ENCODE measurements around the gene AK4. TPM values are rescaled to one million over a fixed set of nuclear protein-coding genes. Genes with fewer than 3 reads are reported as not detected.

Gene AK4
- polyA plus RNA-seq, 3 donors = 4.3 to 9.9 (median 6.7) TPM

GRCh38 chr1:65266476-65266875 lies 118.5 kb downstream of the AK4 start:
- no peak overlapping the region for H3K27ac Mint-ChIP-seq
- no peak for TF ChIP-seq CTCF (IDR thresholded peaks at IDR 0.05)
- H3K4me2 ChIP-seq (replicated peaks; ENCODE audit: extremely low read depth, low read length, poor library complexity, severe bottlenecking) = peak overlapping the region; percentile 84
- no peak overlapping the region for H2AFZ ChIP-seq (ENCODE audit: insufficient read depth, low read depth, low read length, poor library complexity, severe bottlenecking)
- no peaks in the 10 kb centered on the region for H3K9me3 ChIP-seq (replicated peaks in 1 of 2; ENCODE audit: control insufficient read depth in 1 of 2, insufficient read depth in 1 of 2, low read length in 2 of 2)
- H3K4me3 Mint-ChIP-seq = peak overlapping the region; percentile 2 to 89
- no peaks in the 10 kb centered on the region for H3K36me3 ChIP-seq (replicated peaks in 1 of 2; ENCODE audit: control insufficient read depth in 1 of 2, insufficient read depth in 2 of 2, low read length in 2 of 2)
- no CpG with 5 or more reads among the region's 1 CpG for WGBS (ENCODE audit: insufficient coverage)
- peaks cover 12 to 31% of the 10 kb centered on the region in 2 donors for H3K27me3 ChIP-seq (ENCODE audit: control insufficient read depth in 2 of 2, insufficient read depth in 2 of 2, low read length in 2 of 2)
- peaks cover 17 to 22% of the 10 kb centered on the region in 2 donors for H3K4me1 ChIP-seq (ENCODE audit: control insufficient read depth in 1 of 2, insufficient read depth in 2 of 2, low read length in 2 of 2)
- peaks cover 18 to 37% (median 30%) of the 10 kb centered on the region in 3 donors for H3K27me3 Mint-ChIP-seq (ENCODE audit: low read depth in 3 of 3)
- peaks cover 0 to 2% (median 0%) of the 10 kb centered on the region in 7 donors for H3K9me3 Mint-ChIP-seq
- H3K79me2 ChIP-seq (ENCODE audit: insufficient read depth, low read length) = no peaks in the 10 kb centered on the region
- H3K4me3 ChIP-seq (replicated peaks in 1 of 3; ENCODE audit: low read depth in 2 of 3, low read length in 3 of 3) = no peak overlapping the region
- H3K9ac ChIP-seq (ENCODE audit: insufficient read depth, low read length, poor library complexity, severe bottlenecking) = no peak overlapping the region
- intact Hi-C loops (cut with micrococcal nuclease) = no loop called here
- peaks cover 22% of the 10 kb centered on the region for H3K4me1 Mint-ChIP-seq
- no peak for DNase-seq
- peaks cover 0 to 5% of the 10 kb centered on the region in 2 donors for H3K36me3 Mint-ChIP-seq
- H4K20me1 ChIP-seq (ENCODE audit: insufficient read depth, low read length) = no peaks in the 10 kb centered on the region
- no peak overlapping the region for H3K27ac ChIP-seq (ENCODE audit: low read depth in 1 of 2, low read length in 2 of 2)

DNA sequence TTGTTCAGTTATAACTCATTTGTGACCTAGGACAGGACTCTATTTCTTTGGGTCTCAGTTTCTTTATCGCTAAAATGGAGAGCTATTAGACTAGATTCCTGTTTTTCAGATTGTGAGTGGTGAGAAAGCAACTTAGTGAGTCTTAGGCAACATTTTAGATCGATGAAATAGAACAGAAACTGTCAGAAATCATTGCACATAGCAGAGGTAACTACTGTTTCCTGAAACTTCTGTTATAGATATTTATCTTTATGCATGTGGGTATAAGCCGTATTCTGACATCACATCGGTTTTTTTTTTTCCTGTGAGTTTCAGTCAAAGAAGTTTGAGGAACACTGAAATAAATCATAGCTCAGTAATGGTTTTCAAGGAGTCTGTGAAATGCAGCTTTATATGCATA lies 119.3 kb downstream of the AK4 start:
- intact Hi-C loops (cut with micrococcal nuclease) = no loop called here
- H3K27ac Mint-ChIP-seq = no peak overlapping the region
- peaks cover 12 to 31% of the 10 kb centered on the region in 2 donors for H3K27me3 ChIP-seq (ENCODE audit: control insufficient read depth in 2 of 2, insufficient read depth in 2 of 2, low read length in 2 of 2)

More for the DNA sequence above, 119.3 kb downstream of the AK4 start:
- peaks cover 18 to 37% (median 30%) of the 10 kb centered on the region in 3 donors for H3K27me3 Mint-ChIP-seq (ENCODE audit: low read depth in 3 of 3)
- H4K20me1 ChIP-seq (ENCODE audit: insufficient read depth, low read length) = no peaks in the 10 kb centered on the region
- H3K79me2 ChIP-seq (ENCODE audit: insufficient read depth, low read length) = no peaks in the 10 kb centered on the region
- TF ChIP-seq CTCF (IDR thresholded peaks at IDR 0.05) = no peak
- H3K4me1 ChIP-seq (ENCODE audit: control insufficient read depth in 1 of 2, insufficient read depth in 2 of 2, low read length in 2 of 2) = peaks cover 17 to 22% of the 10 kb centered on the region in 2 donors
- no peak overlapping the region for H3K9ac ChIP-seq (ENCODE audit: insufficient read depth, low read length, poor library complexity, severe bottlenecking)
- no peak overlapping the region for H3K27ac ChIP-seq (ENCODE audit: low read depth in 1 of 2, low read length in 2 of 2)
- DNase-seq = no peak
- no peaks in the 10 kb centered on the region for H3K9me3 ChIP-seq (replicated peaks in 1 of 2; ENCODE audit: control insufficient read depth in 1 of 2, insufficient read depth in 1 of 2, low read length in 2 of 2)
- H3K4me3 ChIP-seq (replicated peaks in 1 of 3; ENCODE audit: low read depth in 2 of 3, low read length in 3 of 3) = no peak overlapping the region
- H3K36me3 Mint-ChIP-seq = peaks cover 0 to 5% of the 10 kb centered on the region in 2 donors
- peaks cover 22% of the 10 kb centered on the region for H3K4me1 Mint-ChIP-seq
- no peak overlapping the region for H3K4me2 ChIP-seq (replicated peaks; ENCODE audit: extremely low read depth, low read length, poor library complexity, severe bottlenecking)
- WGBS (ENCODE audit: insufficient coverage) = 80% methylated on average over 1 of the region's 4 CpGs
- H2AFZ ChIP-seq (ENCODE audit: insufficient read depth, low read depth, low read length, poor library complexity, severe bottlenecking) = no peak overlapping the region
- H3K9me3 Mint-ChIP-seq = peaks cover 0 to 2% (median 0%) of the 10 kb centered on the region in 7 donors
- no peaks in the 10 kb centered on the region for H3K36me3 ChIP-seq (replicated peaks in 1 of 2; ENCODE audit: control insufficient read depth in 1 of 2, insufficient read depth in 2 of 2, low read length in 2 of 2)
- no peak overlapping the region for H3K4me3 Mint-ChIP-seq

Measured in CD14-positive monocyte (primary cell).